ENCODE data around the gene TMEM175.

- TF ChIP-seq POLR2A (IDR thresholded peaks at IDR 0.05; ENCODE audit: low read depth, low read length) (no peak), POLR2AphosphoS5 (IDR thresholded peaks at IDR 0.05; ENCODE audit: low read depth, low read length) (no peak), TAF1 (IDR thresholded peaks at IDR 0.05; ENCODE audit: low read depth, low read length) (no peak), POU2F2 (IDR thresholded peaks at IDR 0.05; ENCODE audit: low read depth, low read length) (no peak)
Measured at GRCh38 chr4:925771-926500, 6.3 kb upstream of the TMEM175 start.
